Panc1 (cell line): Measurements from ENCODE around the gene ACER2.

Source experiments
- CTCF ChIP-seq: fragments of 450-650 bp; IDR thresholded peaks from 2 replicates; pipeline ENCODE4 v1.5.1; 2017; ENCODE audit warnings: mild to moderate bottlenecking
- POLR2AphosphoS5 ChIP-seq: IDR thresholded peaks from 2 replicates; pipeline ENCODE4 v1.6.1; 2012; ENCODE audit warnings: mild to moderate bottlenecking, low read depth, low read length, moderate library complexity
- REST ChIP-seq, 2 experiments: IDR thresholded peaks; 2 replicates each; pipeline ENCODE4 v1.6.1; 2011 to 2012; ENCODE audit warnings: low read depth in 2 of 2, control low read depth in 1 of 2, low read length in 1 of 2, mild to moderate bottlenecking in 1 of 2, moderate library complexity in 1 of 2; ENCODE audit not compliant: insufficient read depth in 1 of 2
- TCF7L2 ChIP-seq: IDR thresholded peaks from 2 replicates; pipeline ENCODE4 v1.6.1; 2011; ENCODE audit warnings: mild to moderate bottlenecking, low read depth, low read length, inconsistent platforms

DNA sequence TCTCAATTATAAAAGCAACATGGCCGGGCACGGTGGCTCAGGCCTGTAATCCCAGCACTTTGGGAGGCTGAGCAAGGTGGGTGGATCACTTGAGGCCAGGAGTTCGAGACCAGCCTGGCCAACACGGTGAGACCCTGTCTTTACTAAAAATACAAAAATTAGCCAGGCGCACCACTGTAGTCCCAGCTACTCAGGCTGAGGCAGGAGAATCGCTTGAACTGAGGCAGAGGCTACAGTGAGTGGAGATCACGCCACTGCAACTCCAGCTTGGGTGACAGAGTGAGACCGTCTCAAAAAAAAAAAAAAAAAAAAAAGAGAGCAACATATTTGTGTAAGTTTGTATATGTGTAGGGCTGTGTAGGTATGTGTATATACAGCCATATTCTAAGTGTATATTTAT is 36.2 kb upstream of the ACER2 start:
- TF ChIP-seq CTCF: no peak
- no peak for TF ChIP-seq POLR2AphosphoS5
- no peak for TF ChIP-seq REST (IDR thresholded peaks at IDR 0.05; ENCODE audit: insufficient read depth in 1 of 2, low read depth in 2 of 2, low read length in 1 of 2)
- no peak for TF ChIP-seq TCF7L2
